RKO (cell line): ENCODE results near the gene HRAS.

Source experiments
- DNase-seq: peaks from one replicate; pipeline ENCODE4 v3.0.0-alpha.2; 2016; ENCODE audit warnings: low spot score

Gene HRAS

GRCh38 chr11:494761-495536 lies 40.4 kb downstream of the HRAS start:
- no peak for DNase-seq

- no peak for DNase-seq
Observed at GRCh38 chr11:492427-493226, 42.7 kb downstream of the HRAS start.

DNA sequence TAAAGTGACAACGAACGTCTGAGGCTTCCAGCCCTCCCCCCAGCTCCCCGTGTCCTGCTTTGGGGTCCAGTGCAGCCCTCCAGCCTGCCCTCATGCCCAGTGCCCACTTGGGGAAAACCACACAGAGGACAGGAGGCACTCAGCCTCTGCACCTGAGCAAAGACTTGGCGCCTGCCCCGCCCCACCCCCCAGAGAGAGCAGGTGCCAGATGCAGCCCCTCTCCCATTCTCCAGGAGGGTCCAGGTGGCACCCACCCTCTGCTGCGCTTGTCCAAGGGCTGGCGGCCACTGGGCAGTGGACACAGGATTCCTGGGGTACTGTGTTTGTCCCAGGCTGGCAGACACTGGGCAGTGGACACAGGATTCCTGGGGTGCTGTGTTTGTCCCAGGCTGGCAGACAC lies 44.0 kb downstream of the HRAS start:
- DNase-seq: no peak

GRCh38 chr11:490930-491260 lies 44.5 kb downstream of the HRAS start:
- no peak for DNase-seq

- no peak for DNase-seq
Observed at GRCh38 chr11:490186-490929, 45.0 kb downstream of the HRAS start.

- DNase-seq: no peak
Observed at GRCh38 chr11:489610-490185, 45.7 kb downstream of the HRAS start.

- DNase-seq: no peak
Observed at GRCh38 chr11:488992-489391, 46.4 kb downstream of the HRAS start.

- no peak for DNase-seq
Observed at GRCh38 chr11:488579-488978, 46.8 kb downstream of the HRAS start.

- DNase-seq: no peak
Observed at GRCh38 chr11:488062-488461, 47.3 kb downstream of the HRAS start.

DNA sequence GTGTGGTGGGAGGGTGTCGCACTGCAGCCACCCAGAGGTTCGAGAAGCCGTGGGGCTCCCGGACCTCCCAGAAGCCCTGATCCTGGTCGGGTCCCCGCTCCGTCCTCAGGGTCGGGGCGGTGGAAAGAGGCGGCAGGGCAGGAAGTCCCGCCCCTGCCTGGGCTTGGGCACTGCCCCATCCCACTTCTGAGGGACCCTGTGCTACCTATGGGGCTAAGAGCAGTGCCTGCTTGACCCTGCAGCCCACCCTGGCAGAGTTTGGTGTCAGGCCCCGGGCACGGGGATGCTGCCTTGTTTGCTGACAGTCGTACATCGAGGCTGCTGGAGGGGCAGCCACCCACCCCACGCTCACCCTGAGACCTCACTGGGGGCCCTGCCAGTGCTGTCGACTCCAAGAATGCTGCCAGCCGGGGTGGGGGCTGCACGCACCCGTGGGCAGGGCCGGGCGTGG lies 47.8 kb downstream of the HRAS start:
- no peak for DNase-seq

- no peak for DNase-seq
Observed at GRCh38 chr11:486189-486588, 49.2 kb downstream of the HRAS start.

- DNase-seq: no peak
Observed at GRCh38 chr11:484616-485015, 50.8 kb downstream of the HRAS start.
